ENCODE results near the gene MRPL14.

The MRPL14 gene

GRCh38 chr6:44110005-44110676, 17.1 kb downstream of the MRPL14 start:
- H3K27me3 ChIP-seq (ENCODE audit: insufficient read depth, poor library complexity, severe bottlenecking): no peaks in the 10 kb centered on the region
- TF ChIP-seq CTCF (IDR thresholded peaks at IDR 0.05; ENCODE audit: insufficient read depth, low read length) (no peak), POLR2AphosphoS5 (IDR thresholded peaks at IDR 0.05; ENCODE audit: low read depth) (no peak), SPI1 (IDR thresholded peaks at IDR 0.05; ENCODE audit: borderline replicate concordance, low read depth) (no peak), GABPA (IDR thresholded peaks at IDR 0.05; ENCODE audit: low read depth) (no peak), REST (IDR thresholded peaks at IDR 0.05; ENCODE audit: insufficient replicate concordance, low read depth) (no peak)
- H3K27ac ChIP-seq (replicated peaks): no peak overlapping the region
- H3K4me3 ChIP-seq (replicated peaks; ENCODE audit: insufficient read depth, low read length): no peak overlapping the region
- DNase-seq (ENCODE audit: low read depth in 1 of 2, low spot score in 1 of 2): no peak

GRCh38 chr6:44109212-44109611, 18.0 kb downstream of the MRPL14 start:
- H3K27ac ChIP-seq (replicated peaks): no peak overlapping the region
- no peak for TF ChIP-seq CTCF (IDR thresholded peaks at IDR 0.05; ENCODE audit: insufficient read depth, low read length)
- no peak for TF ChIP-seq POLR2AphosphoS5 (IDR thresholded peaks at IDR 0.05; ENCODE audit: low read depth)
- no peak for TF ChIP-seq REST (IDR thresholded peaks at IDR 0.05; ENCODE audit: insufficient replicate concordance, low read depth)
- TF ChIP-seq SPI1 (IDR thresholded peaks at IDR 0.05; ENCODE audit: borderline replicate concordance, low read depth): no peak
- TF ChIP-seq GABPA (IDR thresholded peaks at IDR 0.05; ENCODE audit: low read depth): no peak
- DNase-seq (ENCODE audit: low read depth in 1 of 2, low spot score in 1 of 2): no peak
- H3K4me3 ChIP-seq (replicated peaks; ENCODE audit: insufficient read depth, low read length): no peak overlapping the region
- no peaks in the 10 kb centered on the region for H3K27me3 ChIP-seq (ENCODE audit: insufficient read depth, poor library complexity, severe bottlenecking)

GRCh38 chr6:44108471-44108870, 18.8 kb downstream of the MRPL14 start:
- no peak overlapping the region for H3K4me3 ChIP-seq (replicated peaks; ENCODE audit: insufficient read depth, low read length)
- TF ChIP-seq GABPA (IDR thresholded peaks at IDR 0.05; ENCODE audit: low read depth) (no peak), REST (IDR thresholded peaks at IDR 0.05; ENCODE audit: insufficient replicate concordance, low read depth) (no peak)
- no peak overlapping the region for H3K27ac ChIP-seq (replicated peaks)
- no peak for DNase-seq (ENCODE audit: low read depth in 1 of 2, low spot score in 1 of 2)
- no peaks in the 10 kb centered on the region for H3K27me3 ChIP-seq (ENCODE audit: insufficient read depth, poor library complexity, severe bottlenecking)

All from HL-60 (cell line).